PC-9 (cell line): Measurements from ENCODE around the gene TMEM82.
A peak's percentile ranks its signal among the peaks of the same experiment; 100 is the strongest.

Experiments
- CTCF ChIP-seq: fragments of 200-600 bp; sonication (generic); conservative IDR thresholded peaks from 2 replicates; pipeline ENCODE4 v1.6.1; 2017; ENCODE audit warnings: mixed run types, antibody characterized with exemption, mild to moderate bottlenecking, moderate library complexity
- EZH2 ChIP-seq: fragments of 200-600 bp; sonication (generic); IDR thresholded peaks from 2 replicates; pipeline ENCODE4 v1.8.0; 2017; ENCODE audit warnings: antibody characterized with exemption, low read depth

GRCh38 chr1:15739745-15740144 is 2.6 kb upstream of the TMEM82 start:
- no peak for TF ChIP-seq EZH2
- TF ChIP-seq CTCF: 0 out of 2 replicates have a peak, but pooled peaks have one; percentile 13
